Measurements from ENCODE around the gene KIF18B.
"Not testable (repeated sequence)": the region's sequence is repeated elsewhere in the genome, so short reads cannot be mapped to it uniquely, and the experiment has no call there.

Gene KIF18B

GRCh38 chr17:44969144-44969780 lies 21.7 kb upstream of the KIF18B start:
- no peak for DNase-seq (ENCODE audit: low spot score)

DNA sequence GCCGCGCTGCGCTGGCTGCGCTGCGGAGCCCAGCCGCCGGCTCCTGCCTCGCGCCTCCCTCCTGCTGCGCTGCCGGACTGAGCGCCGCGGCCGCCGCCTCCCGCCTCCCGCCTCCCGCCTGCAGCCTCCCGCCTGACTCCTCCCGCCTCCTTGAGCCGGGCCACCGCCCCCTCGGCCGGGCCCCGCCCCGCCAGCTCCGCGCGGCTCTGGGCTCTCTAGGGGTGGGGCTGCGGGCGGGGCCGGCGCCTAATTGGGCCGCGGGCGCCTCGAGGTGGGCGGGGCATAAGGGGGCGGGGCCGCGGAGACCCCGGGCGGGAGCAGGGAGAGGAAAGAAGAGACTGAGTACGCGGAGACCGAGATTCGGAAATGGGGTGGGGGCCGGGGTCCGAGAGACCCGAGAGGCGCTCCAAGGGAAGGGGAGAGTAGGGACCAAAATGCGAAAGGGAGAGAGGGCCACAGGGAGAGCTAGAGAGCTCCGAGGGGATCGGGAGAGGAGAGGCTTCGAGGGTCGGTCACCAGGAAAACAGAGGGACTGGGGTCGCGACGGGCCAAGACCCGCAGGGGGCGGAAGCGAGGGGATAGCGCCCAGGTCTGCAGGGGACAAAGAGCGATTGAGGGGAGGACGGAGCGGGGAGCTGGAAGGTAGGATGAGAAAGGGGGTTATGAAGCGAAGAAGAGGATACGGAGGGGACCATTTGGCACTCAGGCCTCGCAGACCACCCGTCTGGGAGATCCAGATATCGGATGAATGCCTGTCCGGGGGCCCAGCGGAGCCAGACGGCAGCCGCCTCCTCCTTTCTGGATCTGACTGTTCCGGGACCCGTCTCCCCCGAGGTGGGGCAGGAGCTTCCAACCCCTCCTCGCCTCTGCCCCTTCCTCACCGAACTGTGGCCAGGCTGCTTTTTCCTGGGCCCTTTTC lies 20.9 kb upstream of the KIF18B start, which contains the start of gene C1QL1:
Gene C1QL1, minus strand, starts transcription at position 79 of the 919 bp plus-strand sequence. CDS start 255 bp downstream, outside the sequence.
- DNase-seq (ENCODE audit: low spot score): peak; percentile 99

GRCh38 chr17:44967907-44968224 lies 20.3 kb upstream of the KIF18B start:
- DNase-seq (ENCODE audit: low spot score): no peak

- no peak for DNase-seq (ENCODE audit: low spot score)
These were observed 19.7 kb upstream of the KIF18B start for GRCh38 chr17:44967026-44967906.

DNA sequence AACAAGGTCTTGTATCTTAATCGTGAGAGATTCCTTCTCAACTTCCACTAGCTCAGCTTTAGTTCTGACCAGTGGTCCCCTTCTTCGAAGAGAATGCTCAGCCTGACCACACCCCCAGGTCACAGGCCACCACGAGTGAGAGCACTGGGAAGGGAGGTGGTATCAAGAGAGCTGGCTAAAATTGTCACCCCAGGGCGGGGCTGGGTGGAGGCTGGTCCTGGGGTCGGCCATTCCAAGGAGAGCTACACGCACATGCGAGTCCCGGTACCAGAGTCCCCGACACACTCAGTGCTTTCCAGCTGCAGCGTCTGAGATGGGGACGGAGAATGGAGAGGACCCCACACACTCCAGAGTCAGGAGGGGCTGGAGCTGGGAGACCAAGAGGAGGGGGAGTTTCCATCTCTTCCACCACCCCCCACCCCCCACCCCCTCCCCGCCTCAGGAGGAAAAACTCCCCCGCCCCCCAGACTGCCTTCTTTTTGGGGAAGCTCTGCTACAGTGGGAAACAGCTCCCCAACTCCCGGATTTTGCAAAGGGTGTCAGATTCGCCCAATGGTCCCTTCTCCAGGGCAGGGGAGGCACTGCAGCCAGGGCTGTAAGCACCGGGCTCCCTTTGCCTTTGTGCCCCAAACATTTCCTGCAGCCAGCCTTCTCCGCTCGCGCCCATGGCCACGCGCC lies 18.9 kb upstream of the KIF18B start:
- DNase-seq (ENCODE audit: low spot score): no peak

DNA sequence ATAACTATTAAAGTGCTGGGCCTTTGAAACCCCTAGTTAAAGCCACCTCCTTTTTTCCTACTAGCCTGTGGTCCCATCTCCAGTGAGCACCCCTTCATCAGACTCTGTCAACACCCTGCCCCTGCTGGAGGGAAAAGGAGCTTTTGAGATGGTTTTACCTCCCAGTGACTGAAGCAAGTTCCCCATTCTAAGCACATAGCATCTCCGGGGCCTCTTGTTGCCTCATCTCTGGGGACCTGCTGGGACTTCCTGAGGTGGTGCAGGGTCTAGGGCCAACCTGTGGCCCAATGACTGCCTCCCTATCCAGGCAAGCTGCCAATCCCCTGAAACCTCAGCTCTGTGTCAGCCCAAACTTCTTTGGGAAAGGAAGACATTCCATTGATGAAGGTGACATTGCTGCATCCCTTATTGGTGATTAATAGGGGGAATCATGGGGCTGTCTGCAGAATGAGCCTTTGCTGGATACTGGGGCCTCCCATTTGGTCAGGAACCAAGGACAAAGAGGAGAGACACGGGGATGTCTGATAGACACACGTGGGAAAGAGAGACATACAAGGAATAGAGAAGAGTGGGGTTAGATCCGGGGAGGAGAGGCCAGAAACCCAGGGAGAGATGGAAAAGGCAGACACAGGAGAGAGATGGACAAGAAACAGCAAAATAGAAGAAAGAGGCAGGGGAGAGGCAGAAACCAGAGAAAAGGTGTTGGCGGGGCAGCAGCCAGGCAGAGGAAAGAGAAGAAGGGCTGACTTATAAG lies 18.1 kb upstream of the KIF18B start:
- DNase-seq (ENCODE audit: low spot score): no peak

- DNase-seq (ENCODE audit: low spot score): no peak
These were observed 14.4 kb upstream of the KIF18B start for GRCh38 chr17:44961921-44962350.

GRCh38 chr17:44960691-44961090 lies 13.1 kb upstream of the KIF18B start:
- no peak for DNase-seq (ENCODE audit: low spot score)

DNA sequence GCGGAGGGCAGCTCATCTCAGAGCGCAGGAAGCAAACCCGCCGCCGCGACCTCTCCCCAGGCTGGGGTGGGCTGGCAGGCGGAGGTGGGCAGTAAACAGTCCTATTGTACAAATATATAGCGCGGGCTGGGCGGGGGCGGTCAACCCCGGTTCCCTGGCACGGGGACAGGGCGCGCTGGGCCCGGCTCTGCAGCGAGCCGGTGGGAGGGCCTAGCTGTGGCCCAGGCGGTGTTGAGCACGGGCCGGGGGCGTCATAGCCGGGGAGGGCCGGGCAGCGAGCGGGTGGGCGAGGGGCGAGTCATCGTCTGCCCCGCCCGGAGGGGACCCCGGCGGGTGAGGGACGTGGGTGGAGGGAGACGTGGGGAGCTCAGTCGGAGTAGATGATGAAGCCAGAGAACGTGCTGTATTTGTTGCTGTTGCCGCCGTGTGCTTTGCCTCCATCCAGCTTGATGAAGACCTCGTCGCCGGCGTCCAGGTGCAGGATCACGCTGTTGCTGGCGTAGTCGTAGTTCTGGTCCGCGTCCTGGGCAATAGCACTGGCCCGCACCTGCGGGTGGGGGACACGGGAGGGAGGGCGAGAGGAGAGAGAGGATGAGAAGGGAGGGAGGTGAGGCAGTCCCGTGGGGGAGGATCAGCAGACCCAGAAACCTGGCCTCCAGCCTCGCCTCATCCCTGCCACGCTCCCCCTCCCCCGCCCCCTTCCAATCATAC lies 12.4 kb upstream of the KIF18B start:
- no peak for DNase-seq (ENCODE audit: low spot score)

DNA sequence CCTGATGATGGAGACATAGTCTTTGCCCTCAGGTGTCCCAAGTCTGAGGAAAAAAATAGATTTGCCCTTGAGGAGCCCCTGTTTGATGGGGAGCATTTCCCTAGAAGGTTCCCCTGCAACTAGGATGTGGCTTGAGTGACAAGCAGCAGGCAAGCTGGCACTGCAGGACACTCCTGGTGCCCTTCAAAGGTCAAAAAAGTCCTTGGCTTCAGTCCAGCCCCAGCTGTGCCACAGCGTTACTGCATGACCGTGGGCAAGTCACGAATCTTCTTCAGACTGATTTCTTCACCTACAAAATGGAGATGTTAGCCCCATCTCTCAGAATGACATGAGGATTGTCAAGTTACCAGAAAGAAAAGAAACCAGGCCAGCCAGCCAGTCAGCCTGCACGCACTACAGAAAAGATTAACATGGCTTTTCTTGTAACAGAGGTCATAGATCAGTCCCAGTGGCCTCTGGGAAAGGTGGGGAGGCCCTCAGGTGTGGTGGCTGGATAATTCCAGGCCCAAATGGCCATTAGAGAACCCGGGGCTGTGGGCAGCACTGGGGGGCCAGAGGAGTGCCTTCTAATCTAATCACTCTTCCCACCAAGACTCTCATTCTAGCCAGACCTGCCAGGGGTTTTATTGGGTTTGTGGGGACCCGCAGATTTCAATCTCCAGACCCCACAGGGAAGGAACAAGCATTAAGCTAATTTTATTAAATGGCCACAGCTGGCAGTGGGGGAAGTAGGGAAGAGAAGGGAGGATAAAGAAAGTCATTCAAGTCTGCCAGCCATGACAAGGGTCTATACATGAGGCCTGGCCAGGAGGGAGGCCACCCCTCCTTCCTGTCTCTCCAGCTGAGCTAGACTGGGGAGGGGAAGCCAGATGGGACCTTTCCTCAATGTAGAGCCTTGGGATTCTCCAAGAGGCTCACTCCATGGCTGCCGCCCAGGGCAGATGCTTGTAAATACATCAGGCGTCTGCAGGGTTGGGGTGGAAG lies 9.7 kb upstream of the KIF18B start:
- no peak for DNase-seq (ENCODE audit: low spot score)

DNA sequence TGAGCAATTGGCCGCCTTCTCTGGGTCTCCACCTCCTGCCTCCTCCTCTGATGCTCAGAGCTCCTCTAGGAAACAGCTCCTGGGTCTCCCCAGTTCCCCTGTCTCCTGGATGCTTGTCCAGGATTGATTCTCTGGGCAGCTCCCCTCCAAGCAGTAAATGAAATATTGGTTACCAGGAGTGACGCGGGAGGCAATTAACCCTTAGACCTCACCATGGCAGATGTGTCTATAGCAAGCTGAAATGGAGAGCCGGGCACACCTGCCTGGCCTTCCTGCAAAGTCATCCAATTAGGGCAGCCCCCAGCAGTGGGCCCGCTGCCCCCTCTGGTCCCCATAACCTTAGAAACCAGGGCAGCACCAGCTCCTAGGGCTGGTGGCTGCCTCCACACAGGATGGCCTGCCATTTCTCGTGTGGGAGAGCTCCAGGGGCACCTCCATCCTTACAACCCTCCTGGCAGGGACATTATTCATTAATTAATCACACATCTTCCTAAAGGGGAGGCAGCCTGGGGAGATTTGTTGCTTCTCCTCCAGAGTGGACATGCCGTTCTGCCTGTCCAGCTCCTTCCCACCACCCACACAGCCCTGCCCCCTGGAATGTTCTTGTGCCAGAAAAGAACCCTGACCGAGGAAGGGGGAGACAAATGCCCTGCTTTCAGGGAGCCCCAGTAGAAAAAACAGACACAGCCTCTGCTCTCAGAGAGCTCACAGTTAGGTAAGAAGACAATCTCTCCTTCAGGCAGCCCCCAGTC lies 8.3 kb upstream of the KIF18B start:
- DNase-seq (ENCODE audit: low spot score): no peak

DNA sequence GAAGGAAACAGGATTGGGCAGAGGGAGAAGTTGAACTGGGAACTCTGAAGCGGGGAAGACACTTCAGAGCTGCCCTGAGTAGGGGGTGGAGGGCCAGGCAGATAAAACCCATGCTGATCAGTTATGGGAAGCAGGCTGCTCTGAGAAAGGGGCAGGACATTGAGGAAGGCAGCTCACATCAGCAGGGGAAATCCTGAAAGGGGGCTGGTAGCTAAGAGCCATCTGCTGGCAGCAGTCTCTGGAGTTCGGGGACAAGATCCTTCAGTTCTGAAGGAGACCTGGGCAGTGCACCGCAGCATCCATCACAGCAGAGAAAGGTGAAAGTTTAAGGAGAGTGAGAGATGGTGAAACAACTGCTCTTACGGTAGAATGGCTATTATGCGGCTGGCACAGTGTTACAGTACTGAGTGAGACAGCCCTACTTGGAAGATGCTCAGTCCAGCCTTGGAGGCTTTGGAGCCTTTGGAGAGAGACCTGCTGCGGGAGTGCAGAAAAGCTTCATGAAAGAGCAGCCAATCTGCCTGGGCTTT lies 5.4 kb upstream of the KIF18B start:
- DNase-seq (ENCODE audit: low spot score): no peak

DNA sequence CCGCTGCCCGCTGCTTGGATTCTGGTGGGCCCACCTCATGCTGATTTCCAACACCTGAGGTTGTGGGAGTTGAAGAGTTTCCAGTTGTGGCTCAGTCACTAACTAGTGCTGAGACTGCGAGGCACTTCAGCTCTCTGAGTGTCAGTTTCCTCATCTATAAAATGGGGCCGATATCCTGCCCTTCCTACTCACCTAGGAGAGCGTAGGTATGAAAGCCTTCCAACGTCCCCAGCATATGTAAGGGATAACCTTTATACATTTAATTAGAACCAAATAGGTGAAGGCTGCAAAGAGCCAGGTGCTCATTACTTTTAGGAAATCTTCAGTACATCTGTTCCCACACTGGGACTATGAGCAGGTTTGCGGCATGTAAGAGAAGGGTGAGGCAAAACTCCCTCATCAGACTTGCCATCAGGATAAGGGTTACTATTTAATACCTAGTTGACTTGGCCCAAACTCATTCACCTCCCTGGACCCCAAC lies 782 bp upstream of the KIF18B start:
- DNase-seq (ENCODE audit: low spot score): no peak

DNA sequence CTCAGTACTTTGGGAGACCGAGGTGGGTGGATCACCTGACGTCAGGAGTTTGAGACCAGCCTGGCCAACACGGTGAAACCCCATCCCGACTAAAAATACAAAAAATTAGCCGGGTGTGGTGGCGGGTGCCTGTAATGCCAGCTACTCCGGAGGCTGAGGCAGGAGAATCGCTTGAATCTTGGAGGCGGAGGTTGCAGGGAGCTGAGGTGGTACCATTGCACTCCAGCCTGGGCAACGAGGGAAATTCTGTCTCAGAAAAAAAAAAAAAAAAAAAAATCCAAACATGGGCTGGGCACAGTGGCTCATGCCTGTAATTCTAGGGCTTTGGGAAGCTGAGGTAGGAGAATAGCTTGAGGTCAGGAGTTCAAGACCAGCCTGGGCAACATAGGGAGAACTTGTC lies 1.9 kb downstream of the KIF18B start:
- DNase-seq (ENCODE audit: low spot score): not testable (repeated sequence)

- no peak for DNase-seq (ENCODE audit: low spot score)
These were observed 5.1 kb downstream of the KIF18B start for GRCh38 chr17:44942456-44942855.

GRCh38 chr17:44941712-44942331 lies 5.8 kb downstream of the KIF18B start:
- no peak for DNase-seq (ENCODE audit: low spot score)

DNA sequence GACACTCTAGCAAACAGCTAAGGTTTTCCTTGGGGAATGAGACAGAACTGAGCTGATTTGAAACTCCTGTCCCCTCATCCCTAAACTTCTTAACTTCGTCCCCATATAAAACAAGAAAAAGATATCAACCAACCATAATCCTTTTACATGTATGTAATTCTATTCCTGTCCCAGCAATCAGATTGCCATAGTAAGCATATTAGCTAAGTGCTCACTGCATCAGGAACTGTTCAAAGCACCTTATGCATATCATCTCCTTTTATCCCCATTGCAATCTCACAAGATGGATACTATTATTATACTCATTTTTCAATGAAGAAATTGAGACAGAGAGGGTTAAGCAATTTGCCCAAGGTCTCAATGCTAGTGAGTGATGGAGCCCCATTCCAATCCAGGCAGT lies 6.8 kb downstream of the KIF18B start:
- DNase-seq (ENCODE audit: low spot score): no peak

DNA sequence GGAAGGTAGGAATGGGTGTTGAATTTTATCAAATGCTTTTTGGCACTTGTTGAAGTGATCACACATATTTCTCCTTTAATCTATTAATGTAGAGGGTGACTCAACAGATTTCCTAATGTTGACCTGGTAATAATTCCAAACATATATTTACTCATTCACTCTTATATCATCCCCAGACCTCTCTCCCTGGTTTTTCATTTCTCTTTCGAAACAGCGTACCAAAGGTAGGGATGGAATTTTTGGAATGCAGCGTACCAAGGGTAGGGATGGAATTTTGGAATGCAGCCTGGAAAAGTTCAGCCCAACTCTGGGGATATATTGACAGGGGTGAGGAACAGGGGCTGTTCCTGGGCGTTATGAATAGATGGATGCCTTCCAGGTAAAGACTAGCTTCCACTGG lies 7.3 kb downstream of the KIF18B start:
- DNase-seq (ENCODE audit: low spot score): no peak
